GM12891 (cell line): Measurements from ENCODE around the gene GPSM1.

Experiments
- POLR2A ChIP-seq: IDR thresholded peaks from 2 replicates; pipeline ENCODE4 v1.6.1; 2011; ENCODE audit warnings: low read depth, low read length, control low read depth
- POLR2AphosphoS5 ChIP-seq: IDR thresholded peaks from 2 replicates; pipeline ENCODE4 v1.6.1; 2011; ENCODE audit warnings: low read depth, low read length, control low read depth
- TAF1 ChIP-seq: IDR thresholded peaks from 2 replicates; pipeline ENCODE4 v1.6.1; 2011; ENCODE audit warnings: low read depth, low read length, control low read depth

DNA sequence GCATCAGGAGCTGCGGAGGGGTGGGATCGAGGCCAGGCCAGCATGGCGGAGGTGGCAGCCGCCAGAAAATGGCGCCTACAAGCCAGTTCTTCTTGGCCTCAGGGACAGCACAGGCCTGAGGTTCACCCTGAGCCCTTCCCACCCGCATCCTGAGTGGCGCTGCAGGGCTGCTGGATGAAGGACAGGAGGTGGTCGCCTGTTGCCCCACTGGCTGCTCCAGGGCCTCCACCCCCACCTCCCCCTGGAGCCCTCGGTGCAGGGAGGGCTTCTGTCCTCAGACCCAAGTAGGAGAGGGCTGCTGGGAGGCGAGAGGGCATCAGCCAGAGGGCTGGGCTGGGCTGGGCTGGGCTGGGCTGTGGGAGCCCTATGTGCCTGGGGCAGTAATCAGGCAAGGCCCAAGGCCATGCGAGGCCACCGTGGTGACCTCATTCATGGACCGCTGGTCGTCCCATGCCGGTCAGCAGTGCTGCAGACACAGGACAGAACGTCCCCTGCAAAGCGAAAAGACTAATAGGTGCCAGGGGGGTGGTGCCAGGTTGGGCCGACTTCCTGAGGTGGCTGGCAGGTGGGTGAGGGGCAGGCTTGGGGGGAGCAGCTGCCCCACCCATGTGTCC lies 13.8 kb downstream of the GPSM1 start:
- TF ChIP-seq POLR2AphosphoS5 = no peak
- TF ChIP-seq TAF1 = no peak
- TF ChIP-seq POLR2A = no peak
